GM21723 (cell line): ENCODE results near the gene QKI.
"Not testable (repeated sequence)": the region's sequence is repeated elsewhere in the genome, so short reads cannot be mapped to it uniquely, and the experiment has no call there.

Experiments
- ATAC-seq: cut with Tn5 transposase; IDR thresholded peaks from one replicate; pipeline ENCODE4 v1.9.1; 2021; ENCODE audit warnings: mild to moderate bottlenecking, moderate library complexity; ENCODE audit not compliant: unreplicated experiment

Gene QKI

DNA sequence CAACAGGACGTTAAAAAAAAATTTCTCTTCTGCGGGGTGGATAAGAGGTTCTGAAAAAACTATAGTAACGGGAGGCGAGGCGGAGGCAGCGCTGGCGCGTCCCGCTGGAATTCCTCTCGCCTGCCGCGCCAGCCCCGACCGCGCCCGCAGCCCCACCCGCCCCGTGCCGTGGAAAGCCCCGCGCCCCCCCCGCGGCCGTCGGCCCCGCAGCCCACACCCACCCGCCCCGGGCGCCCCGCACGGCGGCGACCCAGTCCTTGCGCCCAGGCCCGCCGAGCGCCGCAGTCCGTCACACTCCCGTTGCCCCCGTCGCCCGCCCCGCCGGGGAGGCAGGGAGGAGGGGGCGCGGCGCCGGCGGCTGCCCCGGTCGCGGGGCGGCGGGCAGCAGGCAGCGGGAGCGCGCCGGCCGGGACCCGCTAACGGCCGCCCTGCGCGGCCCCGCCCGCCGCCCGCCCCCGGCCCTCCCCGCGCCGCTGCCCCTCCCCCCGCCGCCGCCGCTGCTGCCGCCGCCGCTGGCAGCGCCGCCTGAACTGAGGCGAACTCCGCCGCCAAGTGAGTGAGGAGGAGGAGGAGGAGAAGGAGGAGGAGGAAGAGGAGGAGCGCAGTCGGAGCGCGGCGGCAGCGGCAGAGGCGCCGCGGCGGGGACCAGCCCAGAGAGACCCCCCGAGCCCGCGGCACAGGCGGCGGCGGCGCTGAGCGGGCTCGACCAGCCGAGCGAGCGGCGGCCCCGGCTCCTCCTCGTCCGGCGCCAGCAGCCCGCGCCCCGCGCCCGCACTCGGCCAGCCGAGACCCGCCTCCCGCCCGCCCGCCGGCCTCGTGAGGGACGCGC, at the start of gene QKI:
QKI (plus strand) TSS at position 602 of the 829 bp plus-strand sequence. CDS start 476 bp downstream, outside the sequence.
- peak; percentile 40 for ATAC-seq

DNA sequence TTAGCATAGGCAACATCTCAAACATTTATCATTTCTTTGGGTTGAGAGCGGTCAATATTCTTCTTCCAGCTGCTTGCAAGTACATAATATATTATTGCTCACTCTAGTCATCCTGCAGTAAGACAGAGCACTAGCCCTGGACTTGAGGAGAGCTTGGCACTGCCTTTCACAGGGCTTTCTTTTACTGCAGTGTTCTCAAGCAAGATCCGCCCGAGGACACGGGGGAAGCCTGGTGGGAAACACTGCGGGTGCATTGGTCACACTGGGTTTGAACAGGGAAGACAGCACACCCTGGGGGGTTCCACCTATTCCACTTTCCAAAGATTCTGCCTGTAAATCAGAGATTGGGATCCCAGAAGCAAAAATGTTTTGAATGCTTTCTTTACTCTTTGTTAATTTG, 48.2 kb upstream of the QKI start:
- no peak for ATAC-seq

DNA sequence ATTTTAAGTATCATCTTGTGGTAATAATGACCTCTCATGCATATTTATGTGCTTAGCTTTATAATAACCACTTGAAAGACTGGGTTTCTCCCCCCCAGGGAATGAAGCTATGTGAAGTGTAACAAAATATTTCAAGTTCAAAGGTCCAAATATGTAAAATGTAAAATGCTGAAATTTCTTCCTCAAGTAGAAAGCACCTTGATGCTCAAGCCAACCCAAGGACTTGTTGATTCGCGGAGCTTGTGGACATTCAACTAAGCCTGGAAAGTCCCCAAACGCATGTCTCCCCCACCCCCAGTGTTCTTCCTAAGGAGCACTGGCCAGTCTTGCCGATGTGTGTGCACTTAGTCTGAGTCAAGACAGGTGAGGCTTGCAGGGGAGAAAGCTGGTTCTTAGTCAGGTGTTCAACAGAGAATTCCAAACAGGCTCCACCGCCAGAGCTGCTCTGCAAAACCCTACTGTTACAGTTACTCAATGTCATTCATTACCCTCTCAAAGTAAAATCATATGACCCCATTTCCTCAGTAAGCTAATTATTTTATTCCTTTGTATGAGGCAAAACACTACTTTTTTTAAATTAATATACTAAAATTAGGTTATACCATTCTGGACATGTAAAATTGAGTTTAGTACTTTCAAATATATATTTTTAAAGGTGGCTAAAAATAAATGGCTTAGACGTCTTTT, 46.9 kb upstream of the QKI start:
- ATAC-seq = no peak

DNA sequence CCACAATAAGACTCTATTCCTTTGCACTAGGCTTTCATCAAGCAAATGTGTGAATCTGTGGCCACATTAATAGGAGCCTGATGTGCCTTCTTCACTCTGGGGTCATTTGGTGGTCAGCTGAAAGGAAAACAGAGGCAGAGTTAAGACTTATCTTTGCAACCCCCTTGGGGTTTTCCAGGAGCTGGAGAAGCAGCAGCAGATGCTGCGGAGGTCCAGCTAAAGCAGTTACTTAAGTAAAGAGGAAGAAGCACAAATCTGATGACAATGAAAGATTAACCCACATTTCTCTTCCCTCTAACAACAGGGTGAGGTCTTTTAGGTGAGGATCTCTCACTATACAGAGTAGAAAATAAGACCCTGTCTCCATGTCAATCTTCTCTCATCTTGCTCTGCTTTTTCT, 45.4 kb upstream of the QKI start:
- no peak for ATAC-seq

GRCh38 chr6:163369628-163370365, 44.7 kb upstream of the QKI start:
- no peak for ATAC-seq

GRCh38 chr6:163370464-163371117, 43.9 kb upstream of the QKI start:
- no peak for ATAC-seq

DNA sequence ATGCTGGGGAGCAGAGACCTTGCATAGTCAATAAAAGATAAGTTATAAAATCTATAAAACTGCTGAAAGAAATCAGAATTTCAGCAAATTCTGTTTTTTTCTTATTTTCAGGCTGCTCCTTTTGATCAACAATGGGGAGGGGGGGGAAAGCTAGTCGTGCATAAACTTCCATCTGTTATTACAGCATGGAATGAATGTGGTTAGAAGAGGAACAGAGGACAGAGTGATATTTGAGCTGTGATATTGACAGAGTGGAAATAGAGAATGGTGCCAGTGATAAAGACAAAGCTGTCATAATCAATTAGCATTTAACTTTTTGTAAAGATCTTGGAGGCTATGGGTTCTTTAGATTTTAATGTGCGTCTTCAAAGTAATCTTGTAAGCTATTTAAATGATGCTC, 43.4 kb upstream of the QKI start:
- ATAC-seq = no peak

GRCh38 chr6:163373240-163373639, 41.3 kb upstream of the QKI start:
- ATAC-seq = no peak

DNA sequence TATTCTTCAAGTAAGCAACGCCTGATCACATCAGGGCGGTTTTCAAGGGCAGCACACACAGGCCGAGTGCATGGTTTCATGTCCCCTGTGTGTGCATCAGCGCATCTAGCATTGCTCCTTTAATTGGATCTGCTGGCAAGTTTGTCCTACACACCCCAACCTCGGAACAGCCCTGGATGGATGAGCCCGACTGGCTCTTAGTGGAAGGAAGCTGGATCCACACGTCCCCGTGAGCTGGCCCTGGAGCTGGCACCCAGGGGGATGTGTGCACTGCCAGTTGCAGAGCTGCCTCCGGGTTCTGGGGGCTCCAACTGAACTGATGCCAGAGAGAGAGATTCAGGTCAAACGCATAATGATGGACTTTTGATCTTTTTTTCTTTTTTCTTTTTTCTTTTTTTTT, 39.2 kb upstream of the QKI start:
- ATAC-seq = no peak

DNA sequence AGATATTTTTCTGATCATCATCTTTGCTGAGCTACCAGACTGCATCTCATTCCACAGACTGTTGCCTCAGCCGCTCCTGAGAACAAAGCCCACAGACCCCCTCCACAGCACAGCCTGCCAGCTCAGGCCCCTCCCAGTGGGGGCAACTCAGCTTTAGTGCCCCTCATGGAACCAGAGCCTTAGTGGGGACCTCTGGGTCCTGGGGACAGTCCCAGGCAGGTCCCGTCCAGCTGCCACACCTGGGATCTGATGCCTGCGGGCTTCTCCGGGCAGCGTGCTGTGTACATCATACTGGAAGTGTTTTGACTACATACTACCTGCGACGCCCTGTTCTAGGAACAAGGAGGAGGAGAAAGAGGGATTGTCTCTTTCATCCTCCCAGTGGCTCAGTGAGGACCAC, 38.3 kb upstream of the QKI start:
- no peak for ATAC-seq

DNA sequence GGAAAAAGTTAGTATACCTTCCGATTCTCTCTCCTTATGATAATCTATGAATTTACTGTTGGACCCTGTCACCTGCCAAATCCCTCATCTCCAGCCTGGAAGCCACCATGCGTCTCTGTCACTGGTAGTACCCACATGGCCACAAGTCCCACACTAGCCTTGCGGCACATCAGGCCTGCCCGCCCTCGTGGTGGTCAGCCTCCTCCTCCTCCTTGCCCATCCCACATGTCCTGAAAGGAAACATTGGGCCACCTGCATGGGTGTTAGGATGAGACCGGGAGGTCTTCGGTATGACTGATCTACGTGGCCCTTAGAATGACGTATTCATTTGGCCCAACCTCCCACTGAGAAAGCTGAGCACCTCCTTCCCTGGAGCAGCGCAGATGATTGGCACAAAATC, 37.0 kb upstream of the QKI start:
- no peak for ATAC-seq

DNA sequence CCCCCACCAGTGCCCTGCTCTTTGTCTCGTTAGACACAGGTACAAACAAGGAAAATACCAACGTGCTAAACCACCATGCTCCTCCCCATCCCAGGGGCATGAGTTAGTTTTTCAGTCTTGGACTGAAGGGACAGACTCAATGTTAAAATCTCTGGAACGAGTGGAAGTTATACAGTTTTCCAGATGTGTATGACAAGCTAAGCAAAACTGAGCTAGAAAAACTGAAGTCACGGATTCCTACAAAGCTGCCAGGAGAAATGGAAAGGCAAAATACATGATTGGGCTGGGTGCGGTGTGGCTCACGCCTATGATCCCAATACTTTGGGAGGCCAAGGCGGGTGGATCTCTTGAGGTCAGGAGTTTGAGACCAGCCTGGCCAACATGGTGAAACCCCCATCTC, 34.3 kb upstream of the QKI start:
- ATAC-seq = no peak

DNA sequence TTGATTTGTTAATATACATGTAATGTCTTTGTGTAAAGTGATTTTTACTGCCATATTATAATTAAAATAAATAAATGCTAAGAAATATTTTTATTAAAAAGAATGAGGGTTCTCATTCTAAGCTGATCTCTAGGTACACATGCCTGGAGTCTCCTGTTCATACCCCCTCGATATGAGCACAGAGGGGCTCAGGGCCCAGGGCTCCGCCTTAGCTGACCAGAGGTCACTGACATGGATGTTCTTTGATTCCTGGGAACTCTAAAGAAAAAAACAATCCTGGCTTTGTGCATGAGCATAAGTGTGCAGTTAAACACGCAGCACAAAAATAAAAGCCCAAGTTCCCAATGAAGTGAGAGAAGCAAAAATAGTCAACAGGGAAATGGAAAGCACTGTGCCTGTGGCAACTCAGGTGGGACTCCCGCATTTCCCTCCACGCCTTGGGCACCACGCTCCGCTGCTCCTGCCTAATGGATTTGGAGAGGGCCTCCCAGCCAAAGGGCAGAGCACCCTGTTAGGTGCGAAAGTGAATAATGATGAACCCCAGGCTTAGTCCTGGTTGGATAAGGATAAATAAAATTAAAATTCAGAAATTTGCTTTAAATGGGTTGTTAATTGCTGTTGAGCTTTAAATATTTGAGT, 33.3 kb upstream of the QKI start:
- ATAC-seq = no peak

GRCh38 chr6:163383396-163383795, 31.1 kb upstream of the QKI start:
- ATAC-seq = not testable (repeated sequence)

DNA sequence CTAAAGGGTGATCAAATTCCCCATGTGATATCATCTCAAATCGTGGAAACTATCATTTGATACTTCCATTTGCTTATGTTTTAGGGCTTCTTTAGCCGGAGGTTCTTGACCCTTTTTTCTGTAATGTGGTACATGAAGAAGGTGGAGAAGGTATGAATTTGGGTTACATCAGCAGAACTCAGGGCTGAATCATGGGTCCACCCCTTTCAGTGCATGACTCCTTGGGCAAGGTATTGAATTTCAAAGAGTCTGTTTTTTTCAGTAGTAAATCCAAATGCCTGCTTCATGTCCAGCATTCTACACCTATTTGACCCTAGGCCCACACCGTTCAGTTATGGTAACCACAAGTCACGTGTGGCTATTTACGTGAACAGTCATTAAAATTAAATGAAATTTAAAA, 30.6 kb upstream of the QKI start:
- no peak for ATAC-seq

DNA sequence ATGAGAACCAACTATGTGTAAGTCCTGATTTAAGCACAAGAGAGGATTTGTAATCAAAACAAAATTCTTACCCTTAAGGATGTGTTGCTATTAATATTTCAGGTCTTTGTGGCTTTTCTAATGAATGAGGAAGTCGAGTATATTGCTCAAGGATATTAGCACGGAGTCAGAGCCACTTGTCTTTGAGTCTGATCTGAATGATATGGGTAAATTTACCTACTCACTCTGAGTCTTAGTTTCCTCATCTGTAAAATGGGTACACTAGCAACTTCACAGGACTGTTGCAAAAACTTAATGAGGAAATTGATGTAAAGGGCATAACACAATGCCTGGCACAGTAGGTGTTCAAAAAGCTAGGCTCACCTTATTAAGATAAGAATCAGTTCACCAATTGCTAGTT, 30.0 kb upstream of the QKI start:
- ATAC-seq = no peak

GRCh38 chr6:163385503-163385902, 29.0 kb upstream of the QKI start:
- ATAC-seq = not testable (repeated sequence)

DNA sequence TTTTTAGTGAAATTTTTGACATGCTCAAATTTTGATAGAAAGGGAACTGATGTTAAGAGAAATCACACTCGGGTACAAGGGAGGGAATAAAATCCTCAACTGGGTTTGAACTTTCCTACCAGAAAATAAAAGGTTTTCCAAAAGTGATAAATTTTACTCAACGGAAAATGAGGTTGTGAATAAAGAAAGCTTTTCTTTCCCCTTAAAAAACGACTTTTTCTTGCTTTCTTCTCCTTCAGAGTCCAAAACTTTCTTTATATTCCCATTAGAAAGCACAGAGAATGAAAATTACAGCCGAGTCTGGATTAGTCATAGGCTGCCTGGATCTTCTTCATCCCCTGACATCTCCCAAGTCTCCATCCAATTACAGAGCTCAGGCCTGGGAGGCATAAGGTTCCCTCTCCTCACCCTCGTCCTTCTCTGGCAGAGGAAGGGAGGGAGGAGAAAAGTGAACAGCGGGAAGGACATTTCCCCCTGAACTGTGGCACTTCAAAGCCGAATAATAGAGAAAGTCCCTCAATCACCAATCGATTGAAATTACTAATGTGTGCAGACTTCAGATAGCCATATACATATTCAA, 28.1 kb upstream of the QKI start:
- ATAC-seq = no peak

DNA sequence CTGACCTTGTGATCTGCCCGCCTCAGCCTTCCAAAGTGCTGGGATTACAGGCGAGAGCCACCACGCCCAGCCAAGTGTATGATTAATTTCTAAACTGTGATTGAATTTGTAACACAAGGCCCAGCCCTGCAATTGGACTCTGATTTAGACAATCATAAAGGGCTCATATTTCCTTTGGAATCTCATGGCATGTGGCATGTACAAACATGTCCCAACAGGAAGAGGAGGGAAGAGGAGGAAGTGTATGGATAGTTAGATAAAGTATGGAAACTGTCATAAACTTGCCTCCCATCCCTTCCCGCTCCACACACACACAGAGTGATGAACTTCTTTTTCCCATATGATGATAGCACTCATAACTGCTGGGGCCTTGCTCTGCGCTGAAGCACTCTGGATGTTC, 27.2 kb upstream of the QKI start:
- no peak for ATAC-seq

DNA sequence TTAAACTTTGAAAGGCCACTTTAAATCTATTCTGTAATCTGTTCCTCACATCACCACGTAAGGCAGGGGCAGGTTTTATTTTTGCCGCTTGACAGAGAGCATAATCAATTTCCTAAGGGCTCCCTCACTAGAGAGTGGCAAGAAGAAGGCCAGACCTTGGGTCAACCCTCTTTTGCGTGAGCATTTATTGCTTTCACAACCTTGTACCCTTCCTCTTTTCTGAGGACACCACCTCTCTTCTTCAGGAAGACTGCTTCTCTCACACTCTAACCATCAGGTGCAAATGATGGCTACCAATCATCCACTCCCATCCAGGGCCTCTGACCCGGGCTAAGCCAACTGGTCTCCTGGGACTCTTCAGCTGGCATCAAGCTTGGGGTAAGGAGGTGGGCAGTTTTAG, 25.2 kb upstream of the QKI start:
- no peak for ATAC-seq
